ENCODE results near the gene SLC2A2.

DNA sequence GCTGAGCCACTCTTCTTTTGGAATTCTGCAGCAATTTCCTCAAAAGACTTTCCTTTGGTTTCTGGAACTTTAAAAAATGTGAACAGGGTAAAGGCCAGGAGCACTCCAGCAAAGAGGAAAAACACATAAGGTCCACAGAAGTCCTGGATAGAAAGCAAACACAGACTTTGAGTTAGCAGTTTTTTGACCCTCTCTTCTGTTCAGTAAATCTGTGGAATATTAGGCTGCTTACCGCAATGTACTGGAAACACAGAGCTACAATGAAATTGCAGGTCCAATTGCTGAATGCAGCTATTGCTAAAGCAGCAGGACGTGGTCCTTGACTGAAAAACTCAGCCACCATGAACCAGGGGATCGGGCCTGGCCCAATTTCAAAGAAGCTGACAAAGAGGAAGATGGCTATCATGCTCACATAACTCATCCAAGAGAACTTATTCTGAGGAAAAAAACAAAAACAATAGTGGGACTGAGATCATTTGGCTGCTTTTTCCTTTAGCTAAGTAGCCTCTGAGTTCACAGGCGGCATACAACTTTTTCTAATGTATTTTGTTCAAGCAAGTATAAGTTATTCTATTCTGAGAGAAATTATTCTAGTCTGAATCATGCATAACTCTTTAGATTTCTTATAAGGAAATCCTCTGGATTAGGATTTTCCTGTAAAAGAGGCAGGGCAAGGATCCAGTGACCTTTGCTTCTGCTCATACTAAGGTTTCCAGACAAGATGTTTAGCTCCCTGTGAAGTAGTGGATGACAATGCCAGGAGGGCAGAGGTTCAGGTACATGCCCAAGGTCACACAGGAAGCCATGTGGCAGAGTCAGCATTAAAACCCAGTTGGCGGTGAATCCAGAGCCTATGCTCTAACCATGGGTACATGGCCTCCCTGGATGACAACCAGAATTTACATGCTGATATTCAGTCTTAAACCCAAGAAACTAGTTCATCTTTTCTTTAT, 28.3 kb downstream of the SLC2A2 start:
- TF ChIP-seq, protein P1, sequence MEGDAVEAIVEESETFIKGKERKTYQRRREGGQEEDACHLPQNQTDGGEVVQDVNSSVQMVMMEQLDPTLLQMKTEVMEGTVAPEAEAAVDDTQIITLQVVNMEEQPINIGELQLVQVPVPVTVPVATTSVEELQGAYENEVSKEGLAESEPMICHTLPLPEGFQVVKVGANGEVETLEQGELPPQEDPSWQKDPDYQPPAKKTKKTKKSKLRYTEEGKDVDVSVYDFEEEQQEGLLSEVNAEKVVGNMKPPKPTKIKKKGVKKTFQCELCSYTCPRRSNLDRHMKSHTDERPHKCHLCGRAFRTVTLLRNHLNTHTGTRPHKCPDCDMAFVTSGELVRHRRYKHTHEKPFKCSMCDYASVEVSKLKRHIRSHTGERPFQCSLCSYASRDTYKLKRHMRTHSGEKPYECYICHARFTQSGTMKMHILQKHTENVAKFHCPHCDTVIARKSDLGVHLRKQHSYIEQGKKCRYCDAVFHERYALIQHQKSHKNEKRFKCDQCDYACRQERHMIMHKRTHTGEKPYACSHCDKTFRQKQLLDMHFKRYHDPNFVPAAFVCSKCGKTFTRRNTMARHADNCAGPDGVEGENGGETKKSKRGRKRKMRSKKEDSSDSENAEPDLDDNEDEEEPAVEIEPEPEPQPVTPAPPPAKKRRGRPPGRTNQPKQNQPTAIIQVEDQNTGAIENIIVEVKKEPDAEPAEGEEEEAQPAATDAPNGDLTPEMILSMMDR (IDR thresholded peaks at IDR 0.05; ENCODE audit: poor library complexity): no peak
- no peak for TF ChIP-seq EZH2 (IDR thresholded peaks at IDR 0.05; ENCODE audit: borderline replicate concordance)
